WTC11 (cell line): ENCODE data around the gene GAL. TPM values are rescaled to one million over a fixed set of nuclear protein-coding genes. Genes with fewer than 3 reads are reported as not detected.

ENCODE experiments used
- ATAC-seq: fragments of 200-7000 bp; cut with Tn5 transposase; 2 replicates; pipeline ENCODE4 v1.10.0; 2021; ENCODE audit warnings: mild to moderate bottlenecking, moderate library complexity
- CTCF ChIA-PET: fragments of 300-600 bp; sonication (Branson Sonifier 250); formaldehyde crosslinking; loops from one replicate; lab custom pipeline; 2021; ENCODE audit warnings: antibody characterized with exemption; lab: Charles Lee
- POLR2A ChIA-PET: fragments of 350-600 bp; sonication (Branson Sonifier 250); formaldehyde crosslinking; loops from one replicate; lab custom pipeline; 2021; ENCODE audit warnings: antibody characterized with exemption; lab: Charles Lee
- DNase-seq: peaks from one replicate; pipeline ENCODE4 v3.0.0; 2021; ENCODE audit warnings: low spot score
- H3K27ac Mint-ChIP-seq: 2 replicates; pipeline ENCODE4 v1.8.0; 2021; ENCODE audit warnings: mixed read lengths
- H3K27me3 Mint-ChIP-seq: 2 replicates; pipeline ENCODE4 v1.8.0; 2021; ENCODE audit warnings: low read depth, mild to moderate bottlenecking, moderate library complexity, mixed read lengths
- H3K36me3 Mint-ChIP-seq: 2 replicates; pipeline ENCODE4 v1.8.0; 2021; ENCODE audit warnings: mixed read lengths
- H3K4me1 Mint-ChIP-seq: 2 replicates; pipeline ENCODE4 v1.8.0; 2022; ENCODE audit warnings: mixed read lengths
- H3K4me3 Mint-ChIP-seq: 2 replicates; pipeline ENCODE4 v1.8.0; 2021; ENCODE audit warnings: mild to moderate bottlenecking, moderate library complexity, mixed read lengths
- H3K9me3 Mint-ChIP-seq: 2 replicates; pipeline ENCODE4 v1.8.0; 2021; ENCODE audit warnings: mixed read lengths
- AR ChIP-seq: fragments of 250-450 bp; sonication (Bioruptor Pico); IDR thresholded peaks from 2 replicates; pipeline ENCODE4 v1.9.0; 2021; ENCODE audit warnings: mild to moderate bottlenecking
- ATF6 ChIP-seq: sonication (generic); formaldehyde crosslinking; IDR thresholded peaks from 2 replicates; pipeline ENCODE4 v1.8.1; 2023; ENCODE audit warnings: mild to moderate bottlenecking, missing genetic modification reagents
- ETV6 ChIP-seq: sonication (generic); formaldehyde crosslinking; IDR thresholded peaks from 2 replicates; pipeline ENCODE4 v1.8.1; 2022; ENCODE audit warnings: mild to moderate bottlenecking, missing genetic modification reagents
- GABPB1 ChIP-seq: sonication (generic); formaldehyde crosslinking; IDR thresholded peaks from 2 replicates; pipeline ENCODE4 v1.8.1; 2023; ENCODE audit warnings: mild to moderate bottlenecking, missing genetic modification reagents
- HMGA2 ChIP-seq: fragments of 250-450 bp; sonication (Bioruptor Pico); IDR thresholded peaks from 2 replicates; pipeline ENCODE4 v1.4.0; 2021; ENCODE audit warnings: mild to moderate bottlenecking, moderate library complexity
- KAT7 ChIP-seq: sonication (generic); formaldehyde crosslinking; IDR thresholded peaks from 2 replicates; pipeline ENCODE4 v1.8.1; 2023; ENCODE audit warnings: missing genetic modification reagents, mild to moderate bottlenecking, borderline replicate concordance
- NFYB ChIP-seq: sonication (generic); formaldehyde crosslinking; conservative IDR thresholded peaks from 2 replicates; pipeline ENCODE4 v1.8.0; 2022; ENCODE audit warnings: low read depth, missing genetic modification reagents
- NR1H2 ChIP-seq: sonication (generic); formaldehyde crosslinking; IDR thresholded peaks from 2 replicates; pipeline ENCODE4 v1.9.0; 2021; ENCODE audit warnings: mild to moderate bottlenecking, moderate library complexity, missing genetic modification reagents
- NR3C1 ChIP-seq: sonication (generic); formaldehyde crosslinking; conservative IDR thresholded peaks from 2 replicates; pipeline ENCODE4 v1.8.1; 2023; ENCODE audit warnings: low read depth, mild to moderate bottlenecking, missing genetic modification reagents
- SMAD4 ChIP-seq: sonication (generic); formaldehyde crosslinking; IDR thresholded peaks from 2 replicates; pipeline ENCODE4 v1.8.0; 2022; ENCODE audit warnings: mild to moderate bottlenecking, missing genetic modification reagents
- TP53 ChIP-seq: sonication (generic); formaldehyde crosslinking; IDR thresholded peaks from 2 replicates; pipeline ENCODE4 v1.8.1; 2023; ENCODE audit warnings: mild to moderate bottlenecking, missing genetic modification reagents
- ZBTB21 ChIP-seq: sonication (generic); formaldehyde crosslinking; IDR thresholded peaks from 2 replicates; pipeline ENCODE4 v1.8.1; 2023; ENCODE audit warnings: mild to moderate bottlenecking, missing genetic modification reagents, borderline replicate concordance
- ZBTB43 ChIP-seq: sonication (generic); formaldehyde crosslinking; IDR thresholded peaks from 2 replicates; pipeline ENCODE4 v1.8.1; 2023; ENCODE audit warnings: mild to moderate bottlenecking, missing genetic modification reagents
- ZNF512 ChIP-seq: sonication (generic); formaldehyde crosslinking; IDR thresholded peaks from 2 replicates; pipeline ENCODE4 v1.8.1; 2022; ENCODE audit warnings: missing genetic modification reagents, borderline replicate concordance
- total RNA-seq: library from RNA; stranded (reverse); gene quantifications from 3 replicates; pipeline ENCODE4 v1.2.3, GENCODE V29; 2021
- TF ChIP-seq, protein P1 (sequence below): sonication (generic); formaldehyde crosslinking; IDR thresholded peaks from 2 replicates; pipeline ENCODE4 v1.8.1; 2022; ENCODE audit warnings: mild to moderate bottlenecking, moderate library complexity, missing genetic modification reagents
- TF ChIP-seq, protein P2 (sequence below): fragments of 250-450 bp; sonication (Bioruptor Pico); IDR thresholded peaks from 2 replicates; pipeline ENCODE4 v2.1.2; 2022; ENCODE audit warnings: mild to moderate bottlenecking, moderate library complexity
- TF ChIP-seq, protein P3 (sequence below): sonication (generic); formaldehyde crosslinking; IDR thresholded peaks from 2 replicates; pipeline ENCODE4 v1.8.0; 2022; ENCODE audit warnings: mild to moderate bottlenecking, missing genetic modification reagents

GAL gene
- total RNA-seq, 1 experiment from 2014 or later = 102 TPM

DNA sequence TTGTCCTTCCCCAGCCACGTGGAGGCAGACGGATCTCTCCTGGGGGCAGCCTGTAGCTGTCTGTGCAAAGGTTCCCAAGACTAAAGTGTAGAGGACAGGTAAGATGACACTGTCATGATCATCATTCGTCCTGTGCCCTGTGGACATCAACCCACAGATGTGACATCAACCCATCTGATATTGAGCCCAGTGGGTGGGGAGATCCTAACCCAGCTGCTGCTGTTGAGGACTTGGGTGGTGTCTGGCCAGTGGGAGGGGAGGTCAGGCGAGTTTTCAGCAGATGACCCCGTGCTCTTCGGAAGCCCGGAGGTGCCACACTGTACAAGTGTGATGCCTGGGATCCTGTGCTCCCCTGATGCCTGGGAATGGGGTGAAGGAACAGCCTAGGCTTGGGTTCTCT, 1.2 kb upstream of the GAL start:
- Mint-ChIP-seq H3K4me3 (no peak overlapping the region), H3K27me3 (peaks cover 43% of the 10 kb centered on the region), H3K36me3 (peaks cover 15% of the 10 kb centered on the region), H3K27ac (no peak overlapping the region), H3K4me1 (peaks cover 18% of the 10 kb centered on the region), H3K9me3 (no peaks in the 10 kb centered on the region)
- ChIA-PET CTCF (interaction anchor here (1.4 to 1.5 kb wide), 3 partner anchors 21 to 115 kb away, joined by 4 to 5 read pairs (median 4); no protein-coding TSS in a partner anchor), POLR2A (no interaction called here)
- TF ChIP-seq NR1H2 (no peak), ZNF512 (CRISPR knock-in tag) (no peak), NR3C1 (CRISPR knock-in tag) (no peak), GABPB1 (CRISPR knock-in tag) (no peak), KAT7 (CRISPR knock-in tag) (no peak), ZBTB21 (no peak)
- TF ChIP-seq, protein P1, sequence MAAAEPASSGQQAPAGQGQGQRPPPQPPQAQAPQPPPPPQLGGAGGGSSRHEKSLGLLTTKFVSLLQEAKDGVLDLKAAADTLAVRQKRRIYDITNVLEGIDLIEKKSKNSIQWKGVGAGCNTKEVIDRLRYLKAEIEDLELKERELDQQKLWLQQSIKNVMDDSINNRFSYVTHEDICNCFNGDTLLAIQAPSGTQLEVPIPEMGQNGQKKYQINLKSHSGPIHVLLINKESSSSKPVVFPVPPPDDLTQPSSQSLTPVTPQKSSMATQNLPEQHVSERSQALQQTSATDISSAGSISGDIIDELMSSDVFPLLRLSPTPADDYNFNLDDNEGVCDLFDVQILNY = no peak
- no peak for ATAC-seq
- DNase-seq = no peak

GRCh38 chr11:68683536-68684384, 584 bp upstream of the GAL start:
- peaks cover 20% of the 10 kb centered on the region for H3K36me3 Mint-ChIP-seq
- no peaks in the 10 kb centered on the region for H3K9me3 Mint-ChIP-seq
- TF ChIP-seq ZBTB43 (CRISPR knock-in tag) (no peak), ETV6 (peak; percentile 37; the same call in 1 of the 2 replicates)
- ChIA-PET CTCF (interaction anchor here (0.9 to 1.5 kb wide), 4 partner anchors 21 to 114 kb away, joined by 3 to 5 read pairs (median 4); no protein-coding TSS in a partner anchor), POLR2A (interaction anchor here (1.6 kb wide), 1 partner anchor 66 kb away, joined by 5 read pairs; no protein-coding TSS in a partner anchor)
- DNase-seq (no peak), ATAC-seq (peak; percentile 10; the same call in 1 of the 2 replicates)
- peaks cover 15% of the 10 kb centered on the region for H3K4me1 Mint-ChIP-seq
- peak overlapping the region; percentile 43 for H3K4me3 Mint-ChIP-seq
- H3K27ac Mint-ChIP-seq = no peak overlapping the region
- H3K27me3 Mint-ChIP-seq = peaks cover 43% of the 10 kb centered on the region

GRCh38 chr11:68685656-68686380, 1.5 kb downstream of the GAL start:
- peaks cover 25% of the 10 kb centered on the region for H3K36me3 Mint-ChIP-seq
- H3K27me3 Mint-ChIP-seq = peaks cover 43% of the 10 kb centered on the region
- H3K27ac Mint-ChIP-seq = no peak overlapping the region
- CTCF ChIA-PET = interaction anchor here (0.5 to 1.9 kb wide), 2 partner anchors 9 to 113 kb away, joined by 5 to 6 read pairs; no protein-coding TSS in a partner anchor
- peak overlapping the region; percentile 66 for H3K4me3 Mint-ChIP-seq
- no peak for DNase-seq
- no peaks in the 10 kb centered on the region for H3K9me3 Mint-ChIP-seq
- ATAC-seq = no peak
- POLR2A ChIA-PET = interaction anchor here (1.6 kb wide), 1 partner anchor 64 kb away, joined by 5 read pairs; no protein-coding TSS in a partner anchor
- peaks cover 29% of the 10 kb centered on the region for H3K4me1 Mint-ChIP-seq
- TF ChIP-seq AR (CRISPR knock-in tag) (no peak), SMAD4 (CRISPR knock-in tag) (no peak), ATF6 (CRISPR knock-in tag) (no peak), NFYB (no peak), HMGA2 (CRISPR knock-in tag) (no peak), NR3C1 (CRISPR knock-in tag) (no peak), TP53 (no peak)
- TF ChIP-seq, protein P2, sequence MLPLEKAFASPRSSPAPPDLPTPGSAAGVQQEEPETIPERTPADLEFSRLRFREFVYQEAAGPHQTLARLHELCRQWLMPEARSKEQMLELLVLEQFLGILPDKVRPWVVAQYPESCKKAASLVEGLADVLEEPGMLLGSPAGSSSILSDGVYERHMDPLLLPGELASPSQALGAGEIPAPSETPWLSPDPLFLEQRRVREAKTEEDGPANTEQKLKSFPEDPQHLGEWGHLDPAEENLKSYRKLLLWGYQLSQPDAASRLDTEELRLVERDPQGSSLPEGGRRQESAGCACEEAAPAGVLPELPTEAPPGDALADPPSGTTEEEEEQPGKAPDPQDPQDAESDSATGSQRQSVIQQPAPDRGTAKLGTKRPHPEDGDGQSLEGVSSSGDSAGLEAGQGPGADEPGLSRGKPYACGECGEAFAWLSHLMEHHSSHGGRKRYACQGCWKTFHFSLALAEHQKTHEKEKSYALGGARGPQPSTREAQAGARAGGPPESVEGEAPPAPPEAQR (CRISPR knock-in tag) = no peak
- TF ChIP-seq, protein P3, sequence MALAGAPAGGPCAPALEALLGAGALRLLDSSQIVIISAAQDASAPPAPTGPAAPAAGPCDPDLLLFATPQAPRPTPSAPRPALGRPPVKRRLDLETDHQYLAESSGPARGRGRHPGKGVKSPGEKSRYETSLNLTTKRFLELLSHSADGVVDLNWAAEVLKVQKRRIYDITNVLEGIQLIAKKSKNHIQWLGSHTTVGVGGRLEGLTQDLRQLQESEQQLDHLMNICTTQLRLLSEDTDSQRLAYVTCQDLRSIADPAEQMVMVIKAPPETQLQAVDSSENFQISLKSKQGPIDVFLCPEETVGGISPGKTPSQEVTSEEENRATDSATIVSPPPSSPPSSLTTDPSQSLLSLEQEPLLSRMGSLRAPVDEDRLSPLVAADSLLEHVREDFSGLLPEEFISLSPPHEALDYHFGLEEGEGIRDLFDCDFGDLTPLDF (CRISPR knock-in tag) = no peak
